HL-60 (cell line): Measurements from ENCODE around the gene GRK7.
"Not testable (repeated sequence)": the region's sequence is repeated elsewhere in the genome, so short reads cannot be mapped to it uniquely, and the experiment has no call there.

Experiments used
- DNase-seq, 2 experiments: peaks; one replicate each; pipeline ENCODE4 v3.0.0-alpha.2; 2010 to 2020; ENCODE audit warnings: low read depth in 1 of 2, low spot score in 1 of 2
- H3K27ac ChIP-seq: fragments of 250-450 bp; sonication (Bioruptor Pico); replicated peaks from 2 replicates; pipeline ENCODE4 v1.5.1; 2020; ENCODE audit warnings: mild to moderate bottlenecking, moderate library complexity
- H3K27me3 ChIP-seq: fragments of 250-450 bp; sonication (Bioruptor Pico); 2 replicates; pipeline ENCODE4 v1.5.1; 2021; ENCODE audit warnings: mild to moderate bottlenecking, moderate library complexity; ENCODE audit not compliant: insufficient read depth, poor library complexity, severe bottlenecking
- H3K4me3 ChIP-seq: replicated peaks from 2 replicates; pipeline ENCODE4 v1.5.1; 2011; ENCODE audit warnings: mild to moderate bottlenecking, control low read depth, low read length; ENCODE audit not compliant: insufficient read depth
- CTCF ChIP-seq: IDR thresholded peaks from one replicate; pipeline ENCODE4 v1.5.1; 2011; ENCODE audit warnings: low read length, control low read depth, inconsistent platforms; ENCODE audit not compliant: insufficient read depth
- GABPA ChIP-seq: IDR thresholded peaks from 2 replicates; pipeline ENCODE4 v1.6.1; 2012; ENCODE audit warnings: low read depth
- POLR2AphosphoS5 ChIP-seq: IDR thresholded peaks from 2 replicates; pipeline ENCODE4 v1.6.1; 2012; ENCODE audit warnings: low read depth
- SPI1 ChIP-seq: IDR thresholded peaks from 2 replicates; pipeline ENCODE4 v1.6.1; 2012; ENCODE audit warnings: low read depth, mild to moderate bottlenecking, borderline replicate concordance
- TF ChIP-seq, protein P1 (sequence below): IDR thresholded peaks from 2 replicates; pipeline ENCODE4 v1.6.1; 2012; ENCODE audit warnings: low read depth; ENCODE audit not compliant: insufficient replicate concordance

GRK7 gene

GRCh38 chr3:141788149-141788548 is 24.9 kb downstream of the GRK7 start:
- Histone ChIP-seq H3K4me3 (no peak overlapping the region), H3K27ac (no peak overlapping the region), H3K27me3 (no peaks in the 10 kb centered on the region)
- TF ChIP-seq POLR2AphosphoS5 (no peak), CTCF (no peak), GABPA (no peak), SPI1 (no peak)
- TF ChIP-seq, protein P1, sequence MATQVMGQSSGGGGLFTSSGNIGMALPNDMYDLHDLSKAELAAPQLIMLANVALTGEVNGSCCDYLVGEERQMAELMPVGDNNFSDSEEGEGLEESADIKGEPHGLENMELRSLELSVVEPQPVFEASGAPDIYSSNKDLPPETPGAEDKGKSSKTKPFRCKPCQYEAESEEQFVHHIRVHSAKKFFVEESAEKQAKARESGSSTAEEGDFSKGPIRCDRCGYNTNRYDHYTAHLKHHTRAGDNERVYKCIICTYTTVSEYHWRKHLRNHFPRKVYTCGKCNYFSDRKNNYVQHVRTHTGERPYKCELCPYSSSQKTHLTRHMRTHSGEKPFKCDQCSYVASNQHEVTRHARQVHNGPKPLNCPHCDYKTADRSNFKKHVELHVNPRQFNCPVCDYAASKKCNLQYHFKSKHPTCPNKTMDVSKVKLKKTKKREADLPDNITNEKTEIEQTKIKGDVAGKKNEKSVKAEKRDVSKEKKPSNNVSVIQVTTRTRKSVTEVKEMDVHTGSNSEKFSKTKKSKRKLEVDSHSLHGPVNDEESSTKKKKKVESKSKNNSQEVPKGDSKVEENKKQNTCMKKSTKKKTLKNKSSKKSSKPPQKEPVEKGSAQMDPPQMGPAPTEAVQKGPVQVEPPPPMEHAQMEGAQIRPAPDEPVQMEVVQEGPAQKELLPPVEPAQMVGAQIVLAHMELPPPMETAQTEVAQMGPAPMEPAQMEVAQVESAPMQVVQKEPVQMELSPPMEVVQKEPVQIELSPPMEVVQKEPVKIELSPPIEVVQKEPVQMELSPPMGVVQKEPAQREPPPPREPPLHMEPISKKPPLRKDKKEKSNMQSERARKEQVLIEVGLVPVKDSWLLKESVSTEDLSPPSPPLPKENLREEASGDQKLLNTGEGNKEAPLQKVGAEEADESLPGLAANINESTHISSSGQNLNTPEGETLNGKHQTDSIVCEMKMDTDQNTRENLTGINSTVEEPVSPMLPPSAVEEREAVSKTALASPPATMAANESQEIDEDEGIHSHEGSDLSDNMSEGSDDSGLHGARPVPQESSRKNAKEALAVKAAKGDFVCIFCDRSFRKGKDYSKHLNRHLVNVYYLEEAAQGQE = no peak
- DNase-seq = no peak

GRCh38 chr3:141788750-141789149 is 25.5 kb downstream of the GRK7 start:
- DNase-seq, H3K27me3 ChIP-seq, H3K4me3 ChIP-seq, H3K27ac ChIP-seq: not testable (repeated sequence)

DNA sequence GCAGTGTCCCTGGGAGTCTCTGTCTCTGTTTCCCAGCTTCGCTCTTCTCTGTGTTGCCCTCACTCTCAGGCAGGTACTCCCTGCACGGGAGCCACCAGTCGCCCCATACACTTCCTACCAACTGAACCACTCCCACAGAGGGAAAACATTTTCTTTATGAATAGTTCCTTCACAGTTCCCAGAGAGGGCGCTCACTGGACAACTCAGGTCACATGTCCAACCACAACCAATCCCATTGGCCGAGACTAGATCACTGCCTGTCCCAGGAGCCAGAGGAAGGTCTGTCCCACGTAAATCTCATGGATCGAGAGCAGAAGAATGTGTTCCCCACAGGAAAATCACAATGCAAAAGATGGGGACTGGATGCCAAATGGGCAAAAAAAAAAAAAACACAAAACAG is 26.1 kb downstream of the GRK7 start:
- no peak overlapping the region for H3K4me3 ChIP-seq
- TF ChIP-seq CTCF (no peak), POLR2AphosphoS5 (no peak), GABPA (no peak)
- no peaks in the 10 kb centered on the region for H3K27me3 ChIP-seq
- no peak overlapping the region for H3K27ac ChIP-seq
- no peak for DNase-seq

- H3K27me3 ChIP-seq = no peaks in the 10 kb centered on the region
- TF ChIP-seq POLR2AphosphoS5 (no peak), CTCF (no peak), GABPA (no peak), SPI1 (no peak)
- TF ChIP-seq, protein P1 = no peak
- H3K4me3 ChIP-seq = no peak overlapping the region
- no peak for DNase-seq
- no peak overlapping the region for H3K27ac ChIP-seq
Observed at GRCh38 chr3:141790171-141790570, 27.0 kb downstream of the GRK7 start.
